GM18526 (cell line): ENCODE data around the gene CIDEB.

ENCODE experiments used
- POLR2A ChIP-seq: IDR thresholded peaks from 3 replicates; pipeline ENCODE4 v1.6.1; 2011; ENCODE audit not compliant: insufficient read length; ENCODE audit errors: extremely low read depth

The CIDEB gene

GRCh38 chr14:24260026-24260779 lies 47.6 kb downstream of the CIDEB start:
- no peak for TF ChIP-seq POLR2A

- no peak for TF ChIP-seq POLR2A
Measured at GRCh38 chr14:24259282-24260025, 48.3 kb downstream of the CIDEB start.

GRCh38 chr14:24258548-24259265 lies 49.1 kb downstream of the CIDEB start:
- TF ChIP-seq POLR2A, result no peak

GRCh38 chr14:24258119-24258518 lies 49.7 kb downstream of the CIDEB start:
- TF ChIP-seq POLR2A, result no peak

GRCh38 chr14:24256960-24257359 lies 50.8 kb downstream of the CIDEB start:
- no peak for TF ChIP-seq POLR2A

GRCh38 chr14:24255931-24256711 lies 51.7 kb downstream of the CIDEB start:
- TF ChIP-seq POLR2A, result no peak

- no peak for TF ChIP-seq POLR2A
Measured at GRCh38 chr14:24255438-24255837, 52.3 kb downstream of the CIDEB start.
